Ovary (tissue), 9 donors: ENCODE results near the gene SLC38A3. TPM values are rescaled to one million over a fixed set of nuclear protein-coding genes. Genes with fewer than 3 reads are reported as not detected.

ENCODE experiments used
- DNase-seq, 5 donors: peaks; one replicate each; pipeline ENCODE4 v3.0.0-alpha.2; 2019 to 2020
- H3K27ac ChIP-seq, 2 donors: fragments of 200-600 bp; one replicate each; pipeline versions ENCODE4 v1.5.1 to v1.8.0; 2019 to 2022
- H3K27me3 ChIP-seq: fragments of 200-600 bp; one replicate; pipeline ENCODE4 v1.8.0; 2022
- H3K36me3 ChIP-seq: fragments of 200-600 bp; sonication (generic); one replicate; pipeline ENCODE4 v1.5.1; 2019
- H3K4me1 ChIP-seq: one replicate; pipeline ENCODE4 v1.8.1; 2013; ENCODE audit warnings: mild to moderate bottlenecking, moderate library complexity; ENCODE audit not compliant: insufficient read depth
- H3K4me3 ChIP-seq: fragments of 200-600 bp; sonication (generic); one replicate; pipeline ENCODE4 v1.5.1; 2017
- H3K9me3 ChIP-seq, 2 donors: fragments of 200-600 bp in 1 of 2; sonication (generic) in 1 of 2; one replicate each; pipeline versions ENCODE4 v1.5.1 to v1.8.1; 2013 to 2019; ENCODE audit warnings: mild to moderate bottlenecking in 1 of 2, moderate library complexity in 1 of 2
- EP300 ChIP-seq: sonication (generic); formaldehyde crosslinking; IDR thresholded peaks from one replicate; pipeline ENCODE4 v1.6.1; 2017; ENCODE audit warnings: antibody characterized with exemption
- POLR2A ChIP-seq: fragments of 450-650 bp; IDR thresholded peaks from one replicate; pipeline ENCODE4 v1.6.1; 2017; ENCODE audit warnings: antibody characterized with exemption, mild to moderate bottlenecking, moderate library complexity
- WGBS, 3 donors: extraction: QIAGEN DNeasy Blood & Tissue Kit in 1 of 3; methylation state at CpG; one replicate each; pipeline versions ENCODE4 v1.1.5 to v1.1.7; 2013 to 2017; 5-methylcytosine and 5-hydroxymethylcytosine counted together
- intact Hi-C, 4 donors: fragments of 100-400 bp; cut with DNase I; formaldehyde crosslinking; loops; one replicate each; pipeline versions ENCODE4 v1.11.0 to v1.15.1; 2022 to 2023
- polyA plus RNA-seq, 2 donors: library from polyadenylated mRNA; stranded (reverse); fragments of 200-250 nt in 1 of 2; fragments of 350-450 nt in 1 of 2; fragmentation: Illumina TruSeq in 1 of 2; extraction: RNeasy Lipid Tissue Mini Kit (QIAGEN cat#74804) in 1 of 2; gene quantifications; one replicate each; pipeline ENCODE4 v1.2.3, GENCODE V29; 2013 to 2014
- total RNA-seq, 7 donors: library from RNA; depleted of rRNA in 2 of 7; stranded (reverse); fragments of >200 nt in 2 of 7; fragmentation: NEBNext Ultra II Directional in 3 of 7; extraction: Animal tissue kit (Norgen Biotek cat#: 25700) in 3 of 7; gene quantifications; one replicate each; pipeline versions ENCODE4 v1.1.0 to v1.2.4, GENCODE V29; 2016 to 2023
- TF ChIP-seq, protein P1 (sequence below), 3 donors: fragments of 450-650 bp in 2 of 3; fragments of 200-600 bp in 1 of 3; IDR thresholded peaks; one replicate each; pipeline versions ENCODE4 v1.5.1 to v1.8.0; 2016 to 2022; ENCODE audit warnings: antibody characterized with exemption in 3 of 3, mild to moderate bottlenecking in 1 of 3
- donor health status: DM: no; HTN: no; CAD: no; lungs with moderate emphysema.
- donor health status: DM: no; HTN: no; CAD: no.
- donor health status: Bipolar disorder and iron deficiency.
- donor health status: DM: yes; HTN: yes; CAD: no.
- donor health status: DM: no; HTN: no; CAD: no.
- donor health status: DM: yes; HTN: yes; CAD: no.

SLC38A3 gene
- total and polyA plus RNA-seq, 9 donors: 1.6 to 10.9 (median 7.7) TPM

DNA sequence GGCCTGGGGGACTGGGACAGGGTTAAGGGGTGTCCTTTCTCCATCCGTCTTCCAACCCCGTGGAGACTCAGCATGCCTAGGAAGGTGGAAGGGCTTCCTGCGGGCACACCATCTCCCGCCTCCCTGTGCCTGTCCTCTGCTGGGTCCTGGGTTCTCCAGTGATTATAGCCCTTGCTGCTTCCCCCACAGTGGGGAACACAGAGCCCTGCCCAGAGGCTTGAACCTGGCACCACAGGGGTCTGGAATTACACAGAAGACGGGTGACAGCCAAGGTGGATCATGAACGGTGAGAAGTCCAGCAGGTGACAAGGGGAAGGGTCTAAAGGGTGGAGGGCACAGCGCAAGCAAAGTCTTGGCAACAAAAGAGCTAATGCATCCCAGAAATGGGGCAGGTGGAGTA, 57.7 kb downstream of the SLC38A3 start:
- WGBS, 3 donors: 73 to 82% (median 79%) methylated on average over 7 of the region's 7 CpGs

DNA sequence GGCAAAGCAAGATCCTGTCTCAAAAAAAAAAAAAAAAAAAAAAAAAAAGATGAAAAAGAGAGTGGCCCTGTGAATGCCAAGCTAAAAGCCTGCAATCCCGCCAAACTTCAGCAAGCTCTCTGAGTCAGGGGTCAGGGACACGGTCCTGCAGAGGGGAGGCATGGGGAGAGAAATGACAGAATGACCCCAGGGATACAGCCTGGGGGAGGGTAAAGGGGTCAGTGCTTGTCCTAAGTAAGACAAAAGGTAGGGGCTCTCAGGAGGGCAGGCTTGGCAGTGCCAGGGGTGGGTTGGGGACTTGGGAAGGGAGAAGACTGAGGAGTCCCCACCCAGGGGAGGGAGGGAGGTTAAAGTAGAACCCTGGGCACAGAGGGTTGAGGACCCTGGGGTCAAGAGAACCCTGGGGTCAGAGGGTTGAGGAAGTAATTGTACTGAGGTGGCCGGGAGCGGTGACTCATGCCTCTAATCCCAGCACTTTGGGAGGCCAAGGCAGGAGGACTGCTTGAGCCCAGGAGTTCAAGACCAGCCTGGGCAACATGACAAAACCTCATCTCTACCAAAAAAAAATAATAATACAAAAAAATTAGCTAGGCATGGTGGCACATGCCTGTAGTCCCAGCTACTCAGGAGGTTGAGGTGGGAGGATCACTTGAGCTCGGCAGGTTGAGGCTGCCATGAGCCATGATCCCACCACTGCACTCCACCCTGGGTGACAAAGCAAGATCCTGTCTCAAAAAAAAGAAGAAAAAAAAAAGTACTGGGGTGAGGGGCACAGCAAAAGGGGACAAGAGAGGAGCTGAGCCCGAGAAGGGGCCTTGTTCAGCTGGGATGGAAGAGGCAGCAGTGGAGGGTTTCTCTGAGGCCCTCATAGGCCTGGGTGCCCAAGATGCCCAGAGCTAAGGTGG, 58.7 kb downstream of the SLC38A3 start:
- Histone ChIP-seq H3K4me1 (peaks cover 46% of the 10 kb centered on the region), H3K27ac (peak overlapping the region; percentile 62 to 99), H3K36me3 (no peaks in the 10 kb centered on the region), H3K9me3 (no peaks in the 10 kb centered on the region), H3K27me3 (no peaks in the 10 kb centered on the region), H3K4me3 (no peak overlapping the region)
- 38 to 46% (median 40%) methylated on average over 6 of the region's 6 CpGs for WGBS, 3 donors
- peak; percentile 63 to 78 (median 74) for DNase-seq
- TF ChIP-seq, protein P1, sequence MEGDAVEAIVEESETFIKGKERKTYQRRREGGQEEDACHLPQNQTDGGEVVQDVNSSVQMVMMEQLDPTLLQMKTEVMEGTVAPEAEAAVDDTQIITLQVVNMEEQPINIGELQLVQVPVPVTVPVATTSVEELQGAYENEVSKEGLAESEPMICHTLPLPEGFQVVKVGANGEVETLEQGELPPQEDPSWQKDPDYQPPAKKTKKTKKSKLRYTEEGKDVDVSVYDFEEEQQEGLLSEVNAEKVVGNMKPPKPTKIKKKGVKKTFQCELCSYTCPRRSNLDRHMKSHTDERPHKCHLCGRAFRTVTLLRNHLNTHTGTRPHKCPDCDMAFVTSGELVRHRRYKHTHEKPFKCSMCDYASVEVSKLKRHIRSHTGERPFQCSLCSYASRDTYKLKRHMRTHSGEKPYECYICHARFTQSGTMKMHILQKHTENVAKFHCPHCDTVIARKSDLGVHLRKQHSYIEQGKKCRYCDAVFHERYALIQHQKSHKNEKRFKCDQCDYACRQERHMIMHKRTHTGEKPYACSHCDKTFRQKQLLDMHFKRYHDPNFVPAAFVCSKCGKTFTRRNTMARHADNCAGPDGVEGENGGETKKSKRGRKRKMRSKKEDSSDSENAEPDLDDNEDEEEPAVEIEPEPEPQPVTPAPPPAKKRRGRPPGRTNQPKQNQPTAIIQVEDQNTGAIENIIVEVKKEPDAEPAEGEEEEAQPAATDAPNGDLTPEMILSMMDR (IDR thresholded peaks at IDR 0.05): no peak
- no peak for TF ChIP-seq EP300
- no peak for TF ChIP-seq POLR2A
- intact Hi-C loops: loop anchor here in 1 of 4 donors (10.0 kb wide), 1 partner anchor 61 kb away; the partner anchor contains the start of genes HYAL2 and TUSC2

More for the DNA sequence above, 57.7 kb downstream of the SLC38A3 start:
- Histone ChIP-seq H3K9me3 (no peaks in the 10 kb centered on the region), H3K36me3 (no peaks in the 10 kb centered on the region), H3K4me1 (peaks cover 42% of the 10 kb centered on the region), H3K27me3 (no peaks in the 10 kb centered on the region), H3K4me3 (no peak overlapping the region), H3K27ac (peak overlapping the region in 1 of 2 donors; percentile 99)
- peak in 1 of 5 donors; percentile 34 for DNase-seq
- TF ChIP-seq, protein P1 (IDR thresholded peaks at IDR 0.05): no peak
- no peak for TF ChIP-seq EP300
- no peak for TF ChIP-seq POLR2A
- intact Hi-C loops: loop anchor here in 1 of 4 donors (10.0 kb wide), 1 partner anchor 62 kb away; the partner anchor contains the start of genes HYAL2 and TUSC2

DNA sequence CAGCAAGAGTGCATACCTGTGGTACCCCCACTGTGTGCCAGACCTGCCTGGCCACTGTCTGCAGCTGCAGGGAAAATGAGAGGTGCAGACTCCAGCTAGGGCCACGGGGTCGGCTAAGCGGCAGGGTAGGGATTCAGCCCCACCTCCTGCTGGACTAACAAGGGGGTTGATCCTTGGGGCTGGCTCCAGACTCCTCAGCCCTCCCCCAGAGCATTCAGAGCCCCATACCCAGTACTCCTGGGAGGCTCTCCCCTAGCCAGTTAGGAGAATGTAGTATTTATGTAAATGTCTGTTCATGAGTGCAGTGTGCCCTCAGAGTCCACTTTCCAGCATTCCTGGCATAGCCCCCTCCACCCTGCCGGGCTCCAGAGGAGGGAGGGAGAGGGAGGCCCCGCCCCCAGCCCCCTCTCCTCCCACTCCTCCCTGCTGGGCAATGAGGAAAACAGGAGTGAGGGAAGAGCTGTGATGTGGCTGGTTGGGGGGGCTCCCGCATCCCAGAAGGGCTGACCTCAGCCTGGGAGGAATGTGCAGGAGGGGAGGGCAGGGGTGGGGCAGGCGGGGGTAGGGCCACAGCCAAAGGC, 59.4 kb downstream of the SLC38A3 start:
- Histone ChIP-seq H3K4me1 (peaks cover 52% of the 10 kb centered on the region), H3K4me3 (no peak overlapping the region)
- WGBS, 3 donors: 1 to 9% (median 2%) methylated on average over 7 of the region's 7 CpGs

DNA sequence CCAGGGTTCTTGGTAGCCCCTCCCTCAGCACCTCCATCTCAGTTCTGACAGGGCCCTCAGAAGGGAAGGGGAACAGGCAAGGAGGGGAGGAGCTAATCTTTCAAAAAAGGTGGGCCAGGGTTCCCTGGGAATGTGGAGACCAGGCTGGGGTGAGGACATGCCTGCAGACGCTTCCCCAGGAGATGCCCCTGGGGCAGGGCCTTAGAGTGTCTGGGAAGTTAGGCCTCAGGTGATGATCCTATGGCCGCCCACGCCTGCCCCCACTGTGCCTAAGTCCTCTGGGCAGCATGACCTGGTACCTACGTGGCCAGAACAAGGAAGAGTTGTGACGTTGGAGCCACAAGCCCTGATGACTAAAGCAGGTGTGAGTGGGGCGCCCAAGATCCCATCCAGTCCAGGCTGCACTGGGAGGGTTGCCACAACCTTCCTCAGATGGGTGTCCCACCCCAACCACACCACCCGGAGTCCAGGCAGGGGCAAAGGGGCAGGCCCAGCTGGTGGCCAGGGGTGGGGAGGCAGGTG, 60.0 kb downstream of the SLC38A3 start:
- intact Hi-C loops: loop anchor here in 1 of 4 donors (10.0 kb wide), 1 partner anchor 60 kb away; the partner anchor contains the start of genes HYAL2 and TUSC2
- Histone ChIP-seq H3K4me1 (peaks cover 57% of the 10 kb centered on the region), H3K27me3 (no peaks in the 10 kb centered on the region), H3K9me3 (no peaks in the 10 kb centered on the region), H3K4me3 (no peak overlapping the region), H3K27ac (peak overlapping the region; percentile 62 to 99), H3K36me3 (no peaks in the 10 kb centered on the region)
- DNase-seq: peak in 4 of 5 donors; percentile 53 to 71 (median 64)
- TF ChIP-seq POLR2A (no peak), EP300 (no peak)
- TF ChIP-seq, protein P1 (IDR thresholded peaks at IDR 0.05): no peak
- 50 to 54% (median 53%) methylated on average over 7 of the region's 7 CpGs for WGBS, 3 donors

More for the DNA sequence above, 59.4 kb downstream of the SLC38A3 start:
- Histone ChIP-seq H3K36me3 (no peaks in the 10 kb centered on the region), H3K27ac (peak overlapping the region; percentile 62 to 99), H3K27me3 (no peaks in the 10 kb centered on the region), H3K9me3 (no peaks in the 10 kb centered on the region)
- intact Hi-C loops: loop anchor here in 1 of 4 donors (10.0 kb wide), 1 partner anchor 60 kb away; the partner anchor contains the start of genes HYAL2 and TUSC2
- peak; percentile 91 to 94 (median 93) for DNase-seq
- TF ChIP-seq POLR2A (no peak), EP300 (no peak)
- TF ChIP-seq, protein P1 (IDR thresholded peaks at IDR 0.05): no peak
